ENCODE measurements around the gene KCNAB1.
A peak's percentile ranks its signal among the peaks of the same experiment; 100 is the strongest.
"Not testable (repeated sequence)": the region's sequence is repeated elsewhere in the genome, so short reads cannot be mapped to it uniquely, and the experiment has no call there.

KCNAB1 gene

GRCh38 chr3:156137397-156137796 is 17.0 kb downstream of the KCNAB1 start:
- not testable (repeated sequence) for DNase-seq (ENCODE audit: low read depth in 2 of 2)

DNA sequence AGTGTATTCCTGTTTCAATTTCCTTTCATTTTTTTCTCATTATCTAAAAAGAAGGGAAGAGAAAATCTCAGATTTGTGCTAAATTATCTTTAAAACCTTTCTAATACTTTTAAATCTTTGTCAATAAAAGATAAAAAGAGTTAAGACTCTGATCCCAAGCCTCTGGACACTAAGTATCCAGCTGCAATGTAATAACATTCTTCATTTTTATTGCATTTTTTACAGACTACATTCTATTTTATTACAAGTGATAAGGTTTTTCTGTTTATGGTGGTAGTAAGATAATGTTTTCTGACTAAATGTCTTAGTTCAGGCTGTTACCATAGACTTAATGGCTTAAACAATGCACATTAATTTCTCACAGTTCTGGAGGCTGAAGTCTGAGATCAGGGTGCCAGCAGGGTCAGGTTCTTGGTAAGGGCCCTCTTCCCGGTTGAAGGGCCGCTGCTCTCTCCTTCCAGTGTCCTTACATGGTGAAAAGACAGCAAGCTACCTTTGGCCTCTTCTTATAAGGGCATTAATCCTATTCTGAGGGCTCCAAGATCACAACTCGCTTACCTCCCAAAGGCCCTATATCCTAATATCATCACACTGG is 19.7 kb downstream of the KCNAB1 start:
- no peak for DNase-seq (ENCODE audit: low read depth in 2 of 2)

GRCh38 chr3:156142702-156143101 is 22.3 kb downstream of the KCNAB1 start:
- DNase-seq (ENCODE audit: low read depth in 2 of 2), result no peak

- DNase-seq (ENCODE audit: low read depth in 2 of 2), result no peak
Measured at GRCh38 chr3:156143136-156143535, 22.8 kb downstream of the KCNAB1 start.

DNA sequence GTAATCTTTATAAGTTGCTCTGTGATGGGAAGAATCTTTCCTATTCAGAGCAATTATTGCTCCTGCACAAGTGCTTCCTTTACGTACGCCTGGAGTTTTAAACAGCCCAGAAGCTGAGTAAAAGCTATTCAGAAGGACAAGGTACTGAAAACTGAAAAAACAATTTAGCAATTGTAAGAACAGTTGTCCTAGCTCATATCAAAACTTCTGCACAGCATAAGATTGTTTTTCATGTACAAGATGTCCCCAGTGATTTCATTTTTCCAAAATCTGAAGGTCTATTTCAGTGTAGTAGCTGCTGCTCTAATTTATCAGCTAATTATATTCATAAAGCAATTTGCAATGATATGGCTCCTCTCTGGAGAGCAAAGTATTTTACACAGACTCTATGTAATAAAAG is 23.7 kb downstream of the KCNAB1 start:
- no peak for DNase-seq (ENCODE audit: low read depth in 2 of 2)

DNA sequence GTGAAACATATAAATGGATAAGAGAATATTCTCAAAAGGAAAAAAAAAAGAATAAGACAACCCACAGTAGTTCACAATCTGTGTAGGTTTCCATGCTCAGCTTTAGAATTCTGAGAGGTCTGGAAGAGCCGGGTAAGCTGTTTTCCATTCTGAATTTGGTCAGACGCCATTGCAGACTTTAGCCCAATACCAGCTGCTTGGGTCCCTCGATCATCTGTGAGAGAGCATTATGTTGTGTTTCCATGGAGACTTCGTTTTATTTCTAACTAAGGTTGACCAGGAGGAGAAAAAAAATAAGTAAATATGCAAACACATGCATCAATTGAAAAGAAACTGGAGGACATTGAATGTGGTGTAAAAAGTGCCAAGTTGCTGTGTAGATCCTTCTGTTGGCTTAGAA is 25.5 kb downstream of the KCNAB1 start:
- DNase-seq (ENCODE audit: low read depth in 2 of 2), result no peak

GRCh38 chr3:156148345-156148945 is 28.1 kb downstream of the KCNAB1 start:
- DNase-seq (ENCODE audit: low read depth in 2 of 2), result no peak

- DNase-seq (ENCODE audit: low read depth in 2 of 2), result no peak
Measured at GRCh38 chr3:156148946-156149381, 28.6 kb downstream of the KCNAB1 start.

DNA sequence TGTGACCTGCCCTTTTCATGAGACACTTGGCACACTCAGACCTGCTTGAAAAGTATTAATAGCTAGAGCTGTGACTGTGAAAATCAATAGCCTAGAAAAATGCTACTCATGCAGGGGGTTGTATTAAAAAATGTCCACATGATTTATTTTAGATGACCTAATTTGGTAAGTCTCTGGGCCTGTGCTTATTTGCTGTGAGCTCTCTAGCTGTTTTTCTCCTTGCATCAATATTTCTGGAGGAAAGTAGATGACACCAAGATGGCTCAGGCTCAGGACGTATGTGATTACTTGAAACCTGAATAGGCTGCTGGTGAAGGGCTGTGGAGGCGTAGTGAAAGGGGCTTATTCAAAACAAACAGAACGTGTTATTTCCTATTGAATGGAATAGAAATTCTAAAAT is 29.5 kb downstream of the KCNAB1 start:
- no peak for DNase-seq (ENCODE audit: low read depth in 2 of 2)

DNA sequence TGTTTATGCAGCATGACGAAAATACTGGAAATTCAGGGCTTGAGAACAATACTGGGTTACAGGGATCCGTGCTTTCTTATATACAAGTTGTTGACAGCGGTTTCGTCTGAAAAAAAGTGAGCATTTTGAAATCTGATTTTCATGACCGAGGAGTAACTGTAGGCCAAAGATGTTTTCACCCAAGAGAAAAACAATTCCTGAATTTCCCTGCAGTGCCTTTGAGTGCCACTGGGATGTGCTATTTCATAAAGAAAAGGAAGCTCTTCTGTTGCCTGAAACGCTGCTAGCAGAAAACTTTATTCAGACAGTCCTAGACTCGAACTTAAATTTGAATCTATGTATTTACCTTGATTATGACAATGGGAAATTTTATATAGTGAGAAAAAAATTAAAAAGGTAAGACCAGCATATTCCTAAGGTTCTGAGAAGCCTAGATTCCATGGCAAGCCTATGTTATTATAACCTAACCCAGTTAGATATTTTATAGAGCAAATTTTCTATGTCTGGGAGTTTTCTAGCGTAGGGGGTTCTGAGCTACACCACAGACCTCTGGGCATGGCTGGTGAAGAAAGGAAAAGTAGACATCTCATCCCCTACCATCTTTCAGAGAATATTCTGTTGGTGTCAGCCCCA is 30.2 kb downstream of the KCNAB1 start:
- no peak for DNase-seq (ENCODE audit: low read depth in 2 of 2)

DNA sequence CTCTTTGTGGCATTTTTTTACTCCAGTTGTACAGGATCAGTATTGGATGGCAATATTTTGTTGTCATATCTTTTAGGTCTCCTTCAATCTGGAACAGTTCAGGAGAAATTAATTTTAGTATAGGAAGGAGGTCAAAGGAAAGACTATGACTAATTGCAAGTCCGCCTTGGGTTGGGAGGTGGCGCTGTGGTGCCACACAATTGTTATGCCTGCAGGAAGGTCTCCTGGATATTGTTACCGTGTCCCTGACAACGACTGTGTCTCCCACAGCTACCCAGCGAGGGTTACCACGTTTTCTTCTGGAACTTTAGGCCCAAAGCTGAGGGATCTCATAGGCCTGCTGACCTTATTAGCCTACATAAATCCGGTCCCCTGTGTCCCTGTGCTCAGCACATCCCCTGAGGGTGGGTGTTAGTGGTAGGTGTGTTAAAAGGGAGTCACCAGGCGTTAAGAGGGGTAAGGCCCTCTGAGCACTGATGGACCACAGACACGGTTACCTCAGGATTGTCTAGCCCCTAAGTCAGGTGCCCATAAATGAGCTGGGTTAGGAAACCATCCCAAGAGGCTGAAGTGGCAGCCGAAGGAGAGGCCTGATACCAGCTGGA is 31.5 kb downstream of the KCNAB1 start:
- DNase-seq (ENCODE audit: low read depth in 2 of 2), result peak; percentile 6 to 15

GRCh38 chr3:156158656-156159295 is 38.4 kb downstream of the KCNAB1 start:
- DNase-seq (ENCODE audit: low read depth in 2 of 2), result no peak

- DNase-seq (ENCODE audit: low read depth in 2 of 2), result no peak
Measured at GRCh38 chr3:156160647-156161046, 40.3 kb downstream of the KCNAB1 start.

- no peak for DNase-seq (ENCODE audit: low read depth in 2 of 2)
Measured at GRCh38 chr3:156161172-156161571, 40.8 kb downstream of the KCNAB1 start.

GRCh38 chr3:156163848-156164247 is 43.5 kb downstream of the KCNAB1 start:
- DNase-seq (ENCODE audit: low read depth in 2 of 2), result no peak

GRCh38 chr3:156166808-156167207 is 46.4 kb downstream of the KCNAB1 start:
- DNase-seq (ENCODE audit: low read depth in 2 of 2), result no peak

GRCh38 chr3:156170571-156170970 is 50.2 kb downstream of the KCNAB1 start:
- no peak for DNase-seq (ENCODE audit: low read depth in 2 of 2)

GRCh38 chr3:156171281-156172267 is 51.2 kb downstream of the KCNAB1 start:
- no peak for DNase-seq (ENCODE audit: low read depth in 2 of 2)

DNA sequence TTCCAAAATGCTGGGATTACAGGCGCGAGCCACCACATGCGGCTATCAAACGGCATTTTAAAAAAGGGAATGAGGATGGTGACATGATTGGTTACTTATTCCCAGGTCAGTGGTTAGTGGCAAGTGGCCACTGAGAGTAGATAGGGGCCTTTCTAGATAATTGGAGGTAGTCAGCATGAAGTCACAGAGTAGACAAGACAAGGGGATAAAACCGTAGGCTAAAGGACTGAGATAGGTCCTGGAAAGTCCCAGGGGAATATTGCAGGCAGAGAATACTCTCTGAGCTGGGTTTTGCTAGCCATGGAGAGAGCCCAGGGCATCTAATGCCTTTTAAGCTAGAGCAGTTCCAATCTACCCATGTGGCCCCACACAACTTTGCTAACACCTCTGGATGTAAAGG is 52.2 kb downstream of the KCNAB1 start:
- DNase-seq (ENCODE audit: low read depth in 2 of 2), result no peak

DNA sequence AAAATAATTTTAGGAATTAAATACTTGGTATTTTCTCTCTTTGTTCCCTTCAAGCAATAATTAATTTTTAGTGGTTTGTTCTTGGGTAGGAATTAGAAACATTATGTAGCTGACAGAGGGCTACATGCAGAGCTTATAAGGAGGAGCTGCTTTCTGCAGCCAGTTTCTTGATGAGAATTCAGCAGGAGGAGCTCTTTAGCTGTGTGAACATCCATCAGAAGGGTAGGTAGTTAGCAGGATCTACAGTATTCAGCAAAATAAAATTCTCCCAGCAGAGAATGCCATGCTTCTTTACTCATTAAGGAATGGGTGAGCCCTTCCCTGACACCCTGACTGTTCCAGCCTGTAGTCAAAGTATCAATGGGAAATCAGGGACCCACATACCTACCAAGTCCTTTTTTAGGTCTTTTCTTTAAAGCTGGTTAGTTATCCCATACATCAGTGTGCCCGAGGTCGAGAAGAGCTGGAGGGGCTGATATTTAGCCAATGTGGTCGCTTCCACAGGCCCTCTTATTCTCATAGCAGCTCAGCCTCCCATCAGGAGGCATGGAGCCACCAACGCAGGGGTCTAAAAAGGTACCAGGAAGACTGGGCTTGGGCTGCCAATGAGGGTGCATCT is 54.0 kb downstream of the KCNAB1 start:
- DNase-seq (ENCODE audit: low read depth in 2 of 2), result no peak

DNA sequence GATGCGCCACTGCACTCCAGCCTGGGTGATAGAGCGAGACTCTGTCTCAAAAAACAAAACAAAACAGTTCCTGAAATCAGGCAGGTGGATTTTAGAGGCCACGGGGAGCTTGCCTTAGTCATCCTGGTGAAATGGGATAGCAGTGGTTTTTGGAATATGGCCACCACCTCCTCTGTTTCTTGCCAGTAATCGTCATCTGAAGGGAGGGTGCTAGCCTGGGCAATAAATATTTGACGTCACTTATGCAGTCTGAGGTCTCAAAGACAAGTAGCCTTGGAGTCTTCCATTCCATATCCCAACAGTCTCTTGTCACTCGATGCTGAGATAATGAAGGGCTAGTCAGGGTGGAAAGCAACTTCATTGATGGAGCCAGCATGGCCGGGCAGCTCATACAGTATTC is 55.2 kb downstream of the KCNAB1 start:
- no peak for DNase-seq (ENCODE audit: low read depth in 2 of 2)

Data from stimulated activated CD8-positive, alpha-beta memory T cell treated with anti-CD3 and anti-CD28 coated beads, Interleukin-7, amount 100 ng/mL, for 4 hours (primary cell).